HG03469 (cell line): ENCODE data around the gene TAS2R4.
"Not testable (repeated sequence)": the region's sequence is repeated elsewhere in the genome, so short reads cannot be mapped to it uniquely, and the experiment has no call there.

Experiments used
- ATAC-seq: cut with Tn5 transposase; IDR thresholded peaks from one replicate; pipeline ENCODE4 v1.9.1; 2021; ENCODE audit warnings: mild to moderate bottlenecking, moderate library complexity, moderate number of reproducible peaks; ENCODE audit not compliant: unreplicated experiment

Gene TAS2R4

GRCh38 chr7:141822432-141822831 is 46.0 kb downstream of the TAS2R4 start:
- ATAC-seq = not testable (repeated sequence)
